DND-41 (cell line): Measurements from ENCODE around the gene PTPRN2.

ENCODE experiments used
- ATAC-seq: fragments of 200-7000 bp; cut with Tn5 transposase; 3 replicates; pipeline ENCODE4 v1.9.1; 2021; ENCODE audit warnings: low read depth; ENCODE audit not compliant: insufficient read depth
- DNase-seq: peaks from one replicate; pipeline ENCODE4 v3.0.0-alpha.2; 2020
- H2AFZ ChIP-seq: 2 replicates; pipeline ENCODE4 v1.6.0; 2012; ENCODE audit warnings: low read depth, low read length
- H3K27ac ChIP-seq: 2 replicates; pipeline ENCODE4 v1.5.1; 2012; ENCODE audit warnings: low read length, inconsistent platforms
- H3K27me3 ChIP-seq: fragments of 200-600 bp; sonication (generic); 2 replicates; pipeline ENCODE4 v1.6.0; 2012; ENCODE audit warnings: low read length, mild to moderate bottlenecking, inconsistent platforms; ENCODE audit not compliant: insufficient read depth, poor library complexity
- H3K36me3 ChIP-seq: 2 replicates; pipeline ENCODE4 v1.5.1; 2012; ENCODE audit warnings: low read length, inconsistent platforms; ENCODE audit not compliant: insufficient read depth
- H3K4me1 ChIP-seq: 2 replicates; pipeline ENCODE4 v1.5.1; 2012; ENCODE audit warnings: mild to moderate bottlenecking, low read length; ENCODE audit not compliant: insufficient read depth
- H3K4me2 ChIP-seq: 2 replicates; pipeline ENCODE4 v1.6.0; 2012; ENCODE audit warnings: mild to moderate bottlenecking, moderate library complexity, low read length, inconsistent platforms; ENCODE audit not compliant: insufficient read depth
- H3K4me3 ChIP-seq, 2 experiments: fragments of 200-600 bp in 1 of 2; shearing (Covaris generic) in 1 of 2; 2 replicates each; pipeline ENCODE4 v1.5.1; 2012 to 2016; ENCODE audit warnings: inconsistent platforms in 2 of 2, low read length in 2 of 2, mild to moderate bottlenecking in 2 of 2, low read depth in 1 of 2, moderate library complexity in 1 of 2
- H3K79me2 ChIP-seq: 2 replicates; pipeline ENCODE4 v1.6.0; 2012; ENCODE audit warnings: low read length, inconsistent platforms; ENCODE audit not compliant: insufficient read depth
- H3K9ac ChIP-seq: 2 replicates; pipeline ENCODE4 v1.6.0; 2012; ENCODE audit warnings: low read depth, mild to moderate bottlenecking, inconsistent platforms, low read length, moderate library complexity
- H3K9me3 ChIP-seq: 2 replicates; pipeline ENCODE4 v1.5.1; 2012; ENCODE audit warnings: low read length, moderate library complexity, mild to moderate bottlenecking, inconsistent platforms; ENCODE audit not compliant: insufficient read depth, severe bottlenecking
- H4K20me1 ChIP-seq: 2 replicates; pipeline ENCODE4 v1.6.0; 2012; ENCODE audit warnings: low read length; ENCODE audit not compliant: insufficient read depth
- EZH2 ChIP-seq: IDR thresholded peaks from 3 replicates; pipeline ENCODE4 v1.6.1; 2012; ENCODE audit warnings: borderline replicate concordance, low read depth, mild to moderate bottlenecking, moderate library complexity, low read length, inconsistent platforms; ENCODE audit not compliant: severe bottlenecking
- TF ChIP-seq, protein P1 (sequence below): IDR thresholded peaks from 2 replicates; pipeline ENCODE4 v1.5.1; 2012; ENCODE audit warnings: borderline replicate concordance, low read length, moderate library complexity, mild to moderate bottlenecking; ENCODE audit not compliant: poor library complexity, severe bottlenecking; ENCODE audit errors: extremely low read depth

The PTPRN2 gene

DNA sequence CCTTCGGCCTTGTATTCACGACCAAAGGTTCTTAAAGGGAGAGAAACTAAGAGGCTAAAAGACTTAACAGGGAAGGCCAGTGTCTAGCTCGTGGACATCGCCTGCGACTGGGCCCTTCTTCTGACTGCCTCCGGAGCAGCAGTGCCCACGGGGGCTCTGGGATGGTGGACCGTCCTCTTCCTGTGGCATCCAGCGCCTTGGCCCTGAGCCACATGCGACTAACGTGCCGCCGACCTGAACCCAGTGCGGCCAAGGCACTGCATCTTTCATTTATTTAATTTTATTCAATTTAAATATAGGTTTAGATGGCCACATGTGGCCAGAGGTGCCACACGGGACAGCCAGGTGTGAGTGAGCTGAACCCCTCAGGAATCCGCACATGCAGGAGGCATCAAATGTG, 451.7 kb downstream of the PTPRN2 start:
- no peak for DNase-seq
- Histone ChIP-seq H3K79me2 (no peaks in the 10 kb centered on the region), H3K9me3 (no peaks in the 10 kb centered on the region), H2AFZ (no peak overlapping the region), H3K9ac (no peak overlapping the region), H4K20me1 (no peaks in the 10 kb centered on the region), H3K4me2 (no peak overlapping the region), H3K27me3 (no peaks in the 10 kb centered on the region), H3K4me3 (no peak overlapping the region), H3K4me1 (no peaks in the 10 kb centered on the region), H3K27ac (no peak overlapping the region), H3K36me3 (no peaks in the 10 kb centered on the region)
- no peak for ATAC-seq
- TF ChIP-seq EZH2 = no peak
- TF ChIP-seq, protein P1, sequence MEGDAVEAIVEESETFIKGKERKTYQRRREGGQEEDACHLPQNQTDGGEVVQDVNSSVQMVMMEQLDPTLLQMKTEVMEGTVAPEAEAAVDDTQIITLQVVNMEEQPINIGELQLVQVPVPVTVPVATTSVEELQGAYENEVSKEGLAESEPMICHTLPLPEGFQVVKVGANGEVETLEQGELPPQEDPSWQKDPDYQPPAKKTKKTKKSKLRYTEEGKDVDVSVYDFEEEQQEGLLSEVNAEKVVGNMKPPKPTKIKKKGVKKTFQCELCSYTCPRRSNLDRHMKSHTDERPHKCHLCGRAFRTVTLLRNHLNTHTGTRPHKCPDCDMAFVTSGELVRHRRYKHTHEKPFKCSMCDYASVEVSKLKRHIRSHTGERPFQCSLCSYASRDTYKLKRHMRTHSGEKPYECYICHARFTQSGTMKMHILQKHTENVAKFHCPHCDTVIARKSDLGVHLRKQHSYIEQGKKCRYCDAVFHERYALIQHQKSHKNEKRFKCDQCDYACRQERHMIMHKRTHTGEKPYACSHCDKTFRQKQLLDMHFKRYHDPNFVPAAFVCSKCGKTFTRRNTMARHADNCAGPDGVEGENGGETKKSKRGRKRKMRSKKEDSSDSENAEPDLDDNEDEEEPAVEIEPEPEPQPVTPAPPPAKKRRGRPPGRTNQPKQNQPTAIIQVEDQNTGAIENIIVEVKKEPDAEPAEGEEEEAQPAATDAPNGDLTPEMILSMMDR = no peak

DNA sequence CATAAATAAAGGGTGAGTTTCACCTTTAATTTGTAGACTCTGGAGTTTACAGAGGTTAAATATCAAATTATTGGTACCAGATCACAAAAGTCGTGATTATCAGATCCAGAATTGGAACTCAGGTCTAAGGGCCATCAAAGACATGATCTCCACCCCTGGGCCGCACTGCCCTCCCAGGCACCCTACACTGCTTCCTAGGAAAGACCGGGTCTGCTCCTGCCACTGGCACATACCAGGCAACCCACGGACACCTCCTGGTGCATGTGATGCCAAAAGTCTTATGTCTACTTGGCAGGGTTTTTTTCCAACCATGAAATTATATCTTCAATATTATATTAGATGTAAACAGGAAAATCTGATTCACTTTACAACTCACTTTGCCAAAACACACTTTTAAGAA, 452.8 kb downstream of the PTPRN2 start:
- ATAC-seq = no peak
- Histone ChIP-seq H3K9ac (no peak overlapping the region), H2AFZ (no peak overlapping the region), H3K4me1 (no peaks in the 10 kb centered on the region), H3K4me2 (no peak overlapping the region), H4K20me1 (no peaks in the 10 kb centered on the region), H3K36me3 (no peaks in the 10 kb centered on the region), H3K27me3 (no peaks in the 10 kb centered on the region), H3K4me3 (no peak overlapping the region), H3K9me3 (no peaks in the 10 kb centered on the region), H3K79me2 (no peaks in the 10 kb centered on the region), H3K27ac (no peak overlapping the region)
- TF ChIP-seq, protein P1 = no peak
- no peak for TF ChIP-seq EZH2
- no peak for DNase-seq

DNA sequence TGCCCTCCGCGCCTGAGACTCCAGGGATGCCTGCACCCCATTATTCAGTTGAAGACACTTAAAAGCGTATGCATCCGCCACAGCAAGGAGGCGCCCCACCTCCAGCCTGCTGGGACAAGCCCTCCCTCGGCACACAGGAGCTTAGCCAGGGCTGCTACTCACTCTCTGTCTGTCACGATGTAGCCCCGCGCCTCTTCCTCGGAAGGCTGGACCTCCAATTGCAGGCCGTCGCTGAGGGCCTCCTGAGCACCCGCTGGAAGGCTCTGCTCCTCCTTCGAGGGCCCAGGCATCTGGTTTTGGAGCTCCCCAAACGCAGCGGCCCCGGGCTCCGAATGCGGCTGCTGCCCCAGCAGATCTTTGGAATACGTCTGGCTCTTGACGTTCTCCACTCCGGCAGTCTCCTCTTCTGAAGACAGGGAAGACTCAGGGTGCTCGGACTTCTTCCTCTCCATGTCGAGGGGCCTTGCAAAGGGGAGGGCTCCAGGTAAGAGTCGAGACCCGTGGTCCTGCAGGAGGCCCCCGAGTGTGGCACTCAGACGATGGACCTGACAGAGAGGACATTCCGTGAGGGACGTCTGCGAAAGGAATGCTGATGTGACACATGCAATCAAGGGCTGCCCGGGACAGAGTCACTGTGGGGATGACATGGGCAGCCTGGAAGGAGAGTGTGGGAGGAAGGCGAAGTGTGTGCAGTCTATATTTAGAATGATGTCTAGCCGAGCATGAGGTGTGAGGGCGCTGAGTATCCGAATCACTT, 453.9 kb downstream of the PTPRN2 start:
- no peak overlapping the region for H3K4me3 ChIP-seq
- no peak overlapping the region for H3K4me2 ChIP-seq
- no peaks in the 10 kb centered on the region for H3K27me3 ChIP-seq
- H3K9ac ChIP-seq = no peak overlapping the region
- no peaks in the 10 kb centered on the region for H3K4me1 ChIP-seq
- no peaks in the 10 kb centered on the region for H3K79me2 ChIP-seq
- no peak for TF ChIP-seq EZH2
- TF ChIP-seq, protein P1 = no peak
- no peaks in the 10 kb centered on the region for H3K9me3 ChIP-seq
- no peaks in the 10 kb centered on the region for H3K36me3 ChIP-seq
- no peak overlapping the region for H2AFZ ChIP-seq
- ATAC-seq (no peak), DNase-seq (no peak)
- no peaks in the 10 kb centered on the region for H4K20me1 ChIP-seq
- H3K27ac ChIP-seq = no peak overlapping the region
